NB4 (cell line): ENCODE results near the gene HS3ST5.

Experiments used
- DNase-seq: peaks from one replicate; pipeline ENCODE4 v3.0.0; 2010; ENCODE audit warnings: low read depth
- H3K4me3 ChIP-seq: one replicate; pipeline ENCODE4 v1.5.1; 2011; ENCODE audit warnings: mild to moderate bottlenecking, low read depth, low read length, moderate library complexity
- CTCF ChIP-seq: IDR thresholded peaks from one replicate; pipeline ENCODE4 v1.5.1; 2012; ENCODE audit warnings: low read depth, low read length
- MAX ChIP-seq: IDR thresholded peaks from 2 replicates; pipeline ENCODE4 v1.6.1; 2011; ENCODE audit warnings: low read depth, low read length
- MYC ChIP-seq: IDR thresholded peaks from 2 replicates; pipeline ENCODE4 v1.6.1; 2011; ENCODE audit warnings: low read depth, low read length
- POLR2A ChIP-seq: IDR thresholded peaks from 2 replicates; pipeline ENCODE4 v1.6.1; 2011; ENCODE audit warnings: mild to moderate bottlenecking; ENCODE audit not compliant: insufficient read length; ENCODE audit errors: extremely low read depth

The HS3ST5 gene

DNA sequence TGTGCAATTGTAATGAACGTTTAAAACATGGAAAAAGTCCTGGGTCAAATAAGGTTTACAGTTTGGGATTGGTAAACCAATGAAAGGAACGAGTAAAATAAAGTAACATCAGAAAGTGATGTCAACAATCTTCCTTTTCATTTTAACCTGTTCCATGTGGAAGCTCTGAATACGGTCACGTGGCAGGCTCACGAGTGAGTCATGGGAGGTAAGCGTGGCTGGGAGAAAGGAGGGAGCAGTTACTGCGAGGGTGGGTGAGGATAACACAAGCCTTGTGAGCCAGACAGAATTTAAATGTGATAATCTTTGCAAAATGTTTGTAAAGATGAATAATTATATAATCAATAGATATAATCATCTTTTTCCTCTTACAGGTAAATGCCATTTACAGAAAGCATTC, 200.6 kb downstream of the HS3ST5 start:
- DNase-seq, result no peak
- no peak overlapping the region for H3K4me3 ChIP-seq
- TF ChIP-seq CTCF (no peak), MYC (no peak), POLR2A (no peak)

DNA sequence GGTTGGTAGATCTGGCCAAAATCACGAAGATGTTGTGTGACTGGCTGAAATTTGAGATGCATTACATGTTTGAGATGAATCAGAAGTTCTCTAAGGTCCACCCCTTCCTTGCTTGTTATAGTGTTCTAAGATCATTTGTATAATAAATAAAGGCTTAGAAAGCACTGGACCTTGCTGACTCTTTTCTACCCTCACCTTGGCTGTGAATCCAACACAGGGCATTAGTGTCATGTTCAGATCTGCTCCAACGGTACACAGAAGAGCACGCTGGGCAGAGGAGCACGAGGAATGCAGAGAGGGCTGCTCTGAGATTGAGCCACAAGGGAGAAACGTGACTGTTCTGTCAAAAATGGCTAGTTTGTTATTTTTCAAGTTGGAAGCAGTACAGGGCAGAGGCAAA, 202.4 kb downstream of the HS3ST5 start:
- DNase-seq, result no peak
- H3K4me3 ChIP-seq, result no peak overlapping the region
- TF ChIP-seq MYC (no peak), CTCF (no peak), POLR2A (no peak), MAX (no peak)

GRCh38 chr6:114138577-114139248, 204.1 kb downstream of the HS3ST5 start:
- no peak overlapping the region for H3K4me3 ChIP-seq
- no peak for DNase-seq
- TF ChIP-seq MAX (no peak), MYC (no peak), POLR2A (no peak), CTCF (no peak)

DNA sequence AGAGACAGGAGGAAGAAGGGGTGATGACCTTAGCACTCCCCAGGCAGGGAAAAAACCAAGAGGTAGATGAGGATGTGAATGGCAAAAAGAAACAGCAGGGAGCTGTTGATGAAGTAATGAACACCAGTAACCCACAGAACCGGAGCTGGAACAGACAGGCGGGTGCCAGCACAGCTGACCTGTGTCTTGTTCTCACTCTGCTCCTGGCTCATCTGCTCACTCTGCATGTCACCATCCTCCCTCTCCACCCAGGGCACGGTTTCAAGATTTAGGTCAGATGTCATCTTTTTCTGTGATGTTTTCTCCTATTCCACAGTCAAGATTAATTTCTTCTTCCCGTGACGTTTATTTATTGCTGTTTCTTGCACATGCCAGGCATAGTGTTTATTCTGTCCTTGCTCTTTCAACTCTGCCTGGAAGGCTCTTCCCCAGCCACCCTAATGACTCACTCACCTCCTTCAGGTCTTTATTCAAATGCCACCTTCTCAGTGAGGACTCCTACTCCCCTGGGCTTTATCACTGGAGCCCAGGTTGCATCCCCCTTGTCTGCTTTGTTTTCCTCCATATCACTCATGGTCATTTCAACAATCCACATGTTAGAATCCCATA, 207.4 kb downstream of the HS3ST5 start:
- no peak overlapping the region for H3K4me3 ChIP-seq
- no peak for TF ChIP-seq CTCF
- no peak for DNase-seq

- TF ChIP-seq MAX (no peak), CTCF (no peak), POLR2A (no peak), MYC (no peak)
These were observed 209.0 kb downstream of the HS3ST5 start for GRCh38 chr6:114133816-114134215.

DNA sequence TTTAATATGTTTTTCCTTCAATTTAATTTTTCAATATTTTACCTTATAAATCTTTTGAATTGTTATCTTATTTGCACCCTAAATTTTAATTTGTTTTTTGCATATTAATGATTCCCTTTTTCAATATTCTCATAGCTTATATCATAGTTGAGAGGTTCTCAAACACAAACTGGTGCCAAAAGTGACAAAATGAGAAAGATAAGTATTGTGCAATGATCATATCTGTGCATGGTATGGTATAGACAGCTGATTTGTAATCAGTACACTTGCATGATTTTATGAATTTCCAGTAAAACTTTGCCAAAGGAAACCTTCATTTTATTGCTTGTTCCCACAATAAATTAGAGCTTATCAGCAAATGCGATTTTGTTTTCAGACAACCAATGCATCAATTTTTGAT, 210.9 kb downstream of the HS3ST5 start:
- no peak for TF ChIP-seq MAX
- no peak for TF ChIP-seq CTCF
- no peak for TF ChIP-seq MYC
- TF ChIP-seq POLR2A, result no peak
- DNase-seq, result no peak
- no peak overlapping the region for H3K4me3 ChIP-seq

More at GRCh38 chr6:114133816-114134215, 209.0 kb downstream of the HS3ST5 start:
- no peak overlapping the region for H3K4me3 ChIP-seq
- no peak for DNase-seq
